Ishikawa (cell line): Measurements from ENCODE around the gene RPL27.

Source experiments
- CEBPB ChIP-seq: IDR thresholded peaks from 2 replicates; pipeline ENCODE4 v1.6.1; 2012
- CREB1 ChIP-seq: IDR thresholded peaks from 2 replicates; pipeline ENCODE4 v1.6.1; 2012; ENCODE audit warnings: low read depth
- EGR1 ChIP-seq: IDR thresholded peaks from 2 replicates; pipeline ENCODE4 v1.6.1; 2012
- EP300 ChIP-seq: IDR thresholded peaks from 2 replicates; pipeline ENCODE4 v1.6.1; 2012; ENCODE audit warnings: borderline replicate concordance
- FOXM1 ChIP-seq: IDR thresholded peaks from 2 replicates; pipeline ENCODE4 v1.6.1; 2012; ENCODE audit warnings: low read depth, borderline replicate concordance
- NFIC ChIP-seq: IDR thresholded peaks from 2 replicates; pipeline ENCODE4 v1.6.1; 2012
- RAD21 ChIP-seq: IDR thresholded peaks from 2 replicates; pipeline ENCODE4 v1.6.1; 2012; ENCODE audit warnings: low read depth
- TAF1 ChIP-seq: IDR thresholded peaks from 2 replicates; pipeline ENCODE4 v1.6.1; 2012; ENCODE audit warnings: low read depth, mild to moderate bottlenecking
- TCF12 ChIP-seq: IDR thresholded peaks from 2 replicates; pipeline ENCODE4 v1.6.1; 2012; ENCODE audit warnings: low read depth
- TEAD4 ChIP-seq: IDR thresholded peaks from 2 replicates; pipeline ENCODE4 v1.6.1; 2012
- YY1 ChIP-seq: IDR thresholded peaks from 2 replicates; pipeline ENCODE4 v1.6.1; 2012; ENCODE audit warnings: low read depth
- ZBTB7A ChIP-seq: IDR thresholded peaks from 2 replicates; pipeline ENCODE4 v1.6.1; 2012; ENCODE audit warnings: low read depth
- TF ChIP-seq, protein P1 (sequence below): IDR thresholded peaks from 2 replicates; pipeline ENCODE4 v1.6.1; 2012
- TF ChIP-seq, protein P2 (sequence below): IDR thresholded peaks from 2 replicates; pipeline ENCODE4 v1.6.1; 2012
- TF ChIP-seq, protein P3 (sequence below): IDR thresholded peaks from 2 replicates; pipeline ENCODE4 v1.6.1; 2012; ENCODE audit warnings: low read depth, mild to moderate bottlenecking

The RPL27 gene

DNA sequence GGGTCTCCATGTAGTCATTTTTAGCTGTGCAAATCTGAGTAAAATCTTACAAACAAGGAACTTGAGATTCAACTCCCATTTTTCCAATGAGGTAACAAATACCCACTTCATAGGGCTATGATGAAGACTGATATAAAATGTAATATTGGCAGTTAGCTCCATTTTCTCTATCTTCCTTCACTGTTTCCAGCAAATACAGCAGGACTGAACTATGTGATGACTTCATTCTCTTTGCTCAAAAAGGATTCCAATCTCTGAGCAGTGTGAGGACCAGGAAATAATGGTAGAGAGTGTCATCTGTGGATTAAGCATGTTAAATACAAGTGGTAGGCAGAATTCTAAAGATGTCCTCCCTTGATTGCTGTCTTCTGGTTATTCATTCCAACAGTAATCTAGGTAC, 45.1 kb downstream of the RPL27 start:
- no peak for TF ChIP-seq NFIC
- TF ChIP-seq FOXM1, result no peak
- no peak for TF ChIP-seq RAD21
- TF ChIP-seq, protein P1, sequence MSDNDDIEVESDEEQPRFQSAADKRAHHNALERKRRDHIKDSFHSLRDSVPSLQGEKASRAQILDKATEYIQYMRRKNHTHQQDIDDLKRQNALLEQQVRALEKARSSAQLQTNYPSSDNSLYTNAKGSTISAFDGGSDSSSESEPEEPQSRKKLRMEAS, result no peak
- TF ChIP-seq EGR1, result no peak
- no peak for TF ChIP-seq CEBPB
- no peak for TF ChIP-seq TAF1
- TF ChIP-seq TEAD4, result no peak
- no peak for TF ChIP-seq EP300
- TF ChIP-seq, protein P2, sequence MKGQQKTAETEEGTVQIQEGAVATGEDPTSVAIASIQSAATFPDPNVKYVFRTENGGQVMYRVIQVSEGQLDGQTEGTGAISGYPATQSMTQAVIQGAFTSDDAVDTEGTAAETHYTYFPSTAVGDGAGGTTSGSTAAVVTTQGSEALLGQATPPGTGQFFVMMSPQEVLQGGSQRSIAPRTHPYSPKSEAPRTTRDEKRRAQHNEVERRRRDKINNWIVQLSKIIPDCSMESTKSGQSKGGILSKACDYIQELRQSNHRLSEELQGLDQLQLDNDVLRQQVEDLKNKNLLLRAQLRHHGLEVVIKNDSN, result no peak
- TF ChIP-seq, protein P3, sequence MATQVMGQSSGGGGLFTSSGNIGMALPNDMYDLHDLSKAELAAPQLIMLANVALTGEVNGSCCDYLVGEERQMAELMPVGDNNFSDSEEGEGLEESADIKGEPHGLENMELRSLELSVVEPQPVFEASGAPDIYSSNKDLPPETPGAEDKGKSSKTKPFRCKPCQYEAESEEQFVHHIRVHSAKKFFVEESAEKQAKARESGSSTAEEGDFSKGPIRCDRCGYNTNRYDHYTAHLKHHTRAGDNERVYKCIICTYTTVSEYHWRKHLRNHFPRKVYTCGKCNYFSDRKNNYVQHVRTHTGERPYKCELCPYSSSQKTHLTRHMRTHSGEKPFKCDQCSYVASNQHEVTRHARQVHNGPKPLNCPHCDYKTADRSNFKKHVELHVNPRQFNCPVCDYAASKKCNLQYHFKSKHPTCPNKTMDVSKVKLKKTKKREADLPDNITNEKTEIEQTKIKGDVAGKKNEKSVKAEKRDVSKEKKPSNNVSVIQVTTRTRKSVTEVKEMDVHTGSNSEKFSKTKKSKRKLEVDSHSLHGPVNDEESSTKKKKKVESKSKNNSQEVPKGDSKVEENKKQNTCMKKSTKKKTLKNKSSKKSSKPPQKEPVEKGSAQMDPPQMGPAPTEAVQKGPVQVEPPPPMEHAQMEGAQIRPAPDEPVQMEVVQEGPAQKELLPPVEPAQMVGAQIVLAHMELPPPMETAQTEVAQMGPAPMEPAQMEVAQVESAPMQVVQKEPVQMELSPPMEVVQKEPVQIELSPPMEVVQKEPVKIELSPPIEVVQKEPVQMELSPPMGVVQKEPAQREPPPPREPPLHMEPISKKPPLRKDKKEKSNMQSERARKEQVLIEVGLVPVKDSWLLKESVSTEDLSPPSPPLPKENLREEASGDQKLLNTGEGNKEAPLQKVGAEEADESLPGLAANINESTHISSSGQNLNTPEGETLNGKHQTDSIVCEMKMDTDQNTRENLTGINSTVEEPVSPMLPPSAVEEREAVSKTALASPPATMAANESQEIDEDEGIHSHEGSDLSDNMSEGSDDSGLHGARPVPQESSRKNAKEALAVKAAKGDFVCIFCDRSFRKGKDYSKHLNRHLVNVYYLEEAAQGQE, result no peak

DNA sequence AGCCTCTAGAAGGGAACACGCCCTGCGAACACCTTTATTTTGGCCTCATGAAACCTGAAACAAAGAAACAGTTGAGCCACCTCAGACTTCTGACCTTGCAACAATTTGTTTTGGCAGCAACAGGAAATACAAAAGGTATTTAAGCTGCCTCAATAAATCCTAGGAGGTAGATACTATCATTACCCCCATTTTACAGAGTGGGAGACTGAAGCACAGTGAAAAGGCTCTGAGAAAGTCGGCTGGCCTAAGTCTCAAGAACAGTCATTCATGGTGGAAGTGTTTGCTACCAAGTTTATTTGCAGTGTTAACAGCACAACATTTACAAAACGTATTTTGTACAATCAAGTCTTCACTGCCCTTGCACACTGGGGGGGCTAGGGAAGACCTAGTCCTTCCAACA, 45.8 kb downstream of the RPL27 start:
- no peak for TF ChIP-seq YY1
- no peak for TF ChIP-seq TAF1
- no peak for TF ChIP-seq CREB1
- TF ChIP-seq EP300, result no peak
- TF ChIP-seq, protein P2, result no peak
- TF ChIP-seq, protein P3, result no peak
- TF ChIP-seq FOXM1, result no peak
- no peak for TF ChIP-seq RAD21
- no peak for TF ChIP-seq CEBPB
- TF ChIP-seq NFIC, result no peak
- TF ChIP-seq, protein P1, result no peak
- no peak for TF ChIP-seq TEAD4
- no peak for TF ChIP-seq TCF12
- TF ChIP-seq EGR1, result no peak
- no peak for TF ChIP-seq ZBTB7A

DNA sequence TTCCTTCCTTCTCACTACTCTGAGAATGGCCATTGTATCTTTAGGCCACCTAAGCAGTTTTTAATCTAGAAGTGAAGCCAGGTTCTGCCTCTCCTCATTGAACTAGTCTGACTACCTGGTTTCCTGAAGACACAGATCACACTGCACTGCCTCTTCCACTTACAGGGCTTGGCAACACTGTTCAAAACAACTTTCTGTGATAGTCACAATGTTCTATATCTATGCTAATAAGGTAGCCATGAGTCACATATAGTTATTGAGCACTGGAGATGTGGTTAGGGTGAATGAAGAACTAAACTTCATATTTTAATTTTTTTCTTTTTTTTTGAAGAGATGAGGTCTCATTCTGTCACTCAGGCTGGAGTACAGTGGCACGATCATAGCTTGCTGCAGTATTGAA, 53.8 kb downstream of the RPL27 start:
- no peak for TF ChIP-seq EGR1
- TF ChIP-seq TEAD4, result no peak
- no peak for TF ChIP-seq RAD21
- TF ChIP-seq YY1, result no peak
- no peak for TF ChIP-seq CREB1
- TF ChIP-seq CEBPB, result no peak
- TF ChIP-seq, protein P1, result no peak
- no peak for TF ChIP-seq ZBTB7A
- no peak for TF ChIP-seq FOXM1
- TF ChIP-seq, protein P3, result no peak
- no peak for TF ChIP-seq TCF12
- TF ChIP-seq, protein P2, result no peak
- no peak for TF ChIP-seq TAF1
- no peak for TF ChIP-seq EP300
- TF ChIP-seq NFIC, result no peak
